ENCODE measurements around the gene SATL1. TPM values are rescaled to one million over a fixed set of nuclear protein-coding genes. Genes with fewer than 3 reads are reported as not detected.
"Not testable (repeated sequence)": the region's sequence is repeated elsewhere in the genome, so short reads cannot be mapped to it uniquely, and the experiment has no call there.

SATL1 gene
- total and polyA plus RNA-seq, 2 of the 13 experiments (the other 11 are each of a cell fraction or from before 2014, with no cell fraction given), result not detected

DNA sequence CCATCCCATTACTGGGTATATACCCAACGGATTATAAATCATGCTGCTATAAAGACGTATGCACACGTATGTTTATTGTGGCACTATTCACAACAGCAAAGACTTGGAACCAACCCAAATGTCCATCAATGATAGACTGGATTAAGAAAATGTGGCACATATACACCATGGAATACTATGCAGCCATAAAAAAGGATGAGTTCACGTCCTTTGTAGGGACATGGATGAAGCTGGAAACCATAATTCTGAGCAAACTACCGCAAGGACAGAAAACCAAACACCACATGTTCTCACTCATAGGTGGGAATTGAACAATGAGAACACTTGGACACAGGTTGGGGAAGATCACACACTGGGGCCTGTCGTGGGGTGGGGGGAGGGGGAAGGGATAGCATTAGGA lies 41.7 kb upstream of the SATL1 start:
- H3K4me1 ChIP-seq (ENCODE audit: insufficient read depth, low read length); ATAC-seq; intact Hi-C loops (cut with micrococcal nuclease; ENCODE audit: unreplicated experiment); POLR2A ChIA-PET; H3K27me3 ChIP-seq (ENCODE audit: control insufficient read depth in 1 of 2, insufficient read depth in 2 of 2, low read length in 2 of 2); CTCF ChIA-PET (ENCODE audit: low intra/inter-chr PET ratio, low total read pairs); DNase-seq (ENCODE audit: low spot score); H3K9ac ChIP-seq (ENCODE audit: insufficient read depth, low read depth, low read length); H3K36me3 ChIP-seq (replicated peaks in 1 of 2; ENCODE audit: control insufficient read depth in 1 of 2, insufficient read depth in 2 of 2, low read length in 2 of 2); H3K4me3 ChIP-seq (replicated peaks in 1 of 3; ENCODE audit: insufficient read depth in 1 of 3, low read depth in 2 of 3, low read length in 3 of 3); H2AFZ ChIP-seq (ENCODE audit: low read length); in situ Hi-C loops (cut with HindIII; ENCODE audit: extremely low pct_ligation_motif_present, low pct_unique_long_range_greater_than_20kb); H3K4me2 ChIP-seq (ENCODE audit: low read depth, low read length); H3K79me2 ChIP-seq (ENCODE audit: insufficient read depth, low read length); H4K20me1 ChIP-seq (ENCODE audit: insufficient read depth, low read length); BruUV-seq (replicated peaks); H3K27ac ChIP-seq (ENCODE audit: extremely low read length, insufficient read depth, low read length); H3K9me3 ChIP-seq (ENCODE audit: low read length); FAIRE-seq: not testable (repeated sequence)
- 60% methylated on average over 5 of the region's 6 CpGs for WGBS (ENCODE audit: low lambda C conversion rate)

DNA sequence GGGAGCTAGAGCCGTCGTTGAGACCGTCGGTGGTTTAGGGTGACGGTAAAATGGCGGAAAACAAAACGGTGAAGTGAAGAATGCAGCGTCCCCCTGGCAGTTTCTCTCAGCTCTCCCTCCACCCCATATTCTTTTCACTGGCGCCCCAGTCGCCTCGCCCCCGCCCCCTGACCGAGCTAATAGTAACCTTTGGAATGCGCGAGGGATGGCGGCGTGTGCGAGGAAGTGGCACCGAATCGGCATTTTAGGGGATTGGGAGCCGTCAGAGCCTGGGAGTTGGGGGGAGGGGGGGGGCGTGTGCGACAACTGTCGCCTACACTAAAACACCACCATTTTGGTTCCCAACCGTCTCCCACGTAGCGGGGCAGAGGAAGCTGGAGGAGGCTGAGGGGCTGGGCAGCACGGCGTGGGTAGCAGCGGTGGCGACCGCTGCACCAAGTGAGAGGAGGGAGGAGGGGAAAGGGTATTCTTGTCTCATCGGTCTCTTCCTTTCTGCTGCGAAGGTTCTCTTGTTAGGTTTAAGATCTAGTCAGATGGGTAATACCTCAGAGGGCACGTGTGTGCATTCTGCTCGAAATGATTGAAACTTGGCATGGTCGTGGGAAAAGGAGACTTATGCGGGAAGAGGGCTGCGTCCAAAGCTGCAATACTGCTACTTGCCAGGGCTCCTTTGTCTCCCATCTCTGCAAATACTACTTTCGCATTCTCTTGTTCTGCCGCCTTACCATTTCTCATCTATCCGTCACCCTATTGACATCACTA lies 1.1 kb upstream of the SATL1 start:
- Histone ChIP-seq H4K20me1 (ENCODE audit: insufficient read depth, low read length) (no peaks in the 10 kb centered on the region), H3K4me2 (ENCODE audit: low read depth, low read length) (peak overlapping the region; percentile 74), H3K4me3 (replicated peaks in 1 of 3; ENCODE audit: insufficient read depth in 1 of 3, low read depth in 2 of 3, low read length in 3 of 3) (peak overlapping the region; percentile 75 to 84 (median 78)), H3K4me1 (ENCODE audit: insufficient read depth, low read length) (no peaks in the 10 kb centered on the region), H3K9me3 (ENCODE audit: low read length) (no peaks in the 10 kb centered on the region), H3K27ac (ENCODE audit: extremely low read length, insufficient read depth, low read length) (peak overlapping the region; percentile 60), H3K27me3 (ENCODE audit: control insufficient read depth in 1 of 2, insufficient read depth in 2 of 2, low read length in 2 of 2) (no peaks in the 10 kb centered on the region; a peak in 1 of 5 replicates), H3K79me2 (ENCODE audit: insufficient read depth, low read length) (no peaks in the 10 kb centered on the region), H2AFZ (ENCODE audit: low read length) (peak overlapping the region; percentile 54), H3K36me3 (replicated peaks in 1 of 2; ENCODE audit: control insufficient read depth in 1 of 2, insufficient read depth in 2 of 2, low read length in 2 of 2) (no peaks in the 10 kb centered on the region), H3K9ac (ENCODE audit: insufficient read depth, low read depth, low read length) (peak overlapping the region; percentile 74)
- BruUV-seq (replicated peaks), result no TSS peak
- in situ Hi-C loops (cut with HindIII; ENCODE audit: extremely low pct_ligation_motif_present, low pct_unique_long_range_greater_than_20kb), result no loop called here
- CTCF ChIA-PET (ENCODE audit: low intra/inter-chr PET ratio, low total read pairs), result no interaction called here
- POLR2A ChIA-PET, result interaction anchor here (1.2 kb wide), 1 partner anchor 27 kb away, joined by 3 read pairs; no protein-coding TSS in a partner anchor
- intact Hi-C loops (cut with micrococcal nuclease; ENCODE audit: unreplicated experiment), result no loop called here
- DNase-seq (ENCODE audit: low spot score) (no peak), FAIRE-seq (no peak), ATAC-seq (peak; percentile 80)
- 5% methylated on average over 10 of the region's 42 CpGs for WGBS (ENCODE audit: low lambda C conversion rate)
- TF ChIP-seq ZNF235 (CRISPR knock-in tag; IDR thresholded peaks at IDR 0.05; ENCODE audit: borderline replicate concordance) (no peak), CSRNP2 (CRISPR knock-in tag; conservative IDR thresholded peaks at IDR 0.05; ENCODE audit: low read depth) (no peak), ZNF761 (CRISPR knock-in tag; conservative IDR thresholded peaks at IDR 0.05) (no peak), ZNF484 (CRISPR knock-in tag; IDR thresholded peaks at IDR 0.05; ENCODE audit: borderline replicate concordance, low read depth) (no peak), GATAD1 (CRISPR knock-in tag; IDR thresholded peaks at IDR 0.05) (no peak), MLXIP (CRISPR knock-in tag; IDR thresholded peaks at IDR 0.05; ENCODE audit: borderline replicate concordance) (no peak), STAG1 (CRISPR knock-in tag; IDR thresholded peaks at IDR 0.05) (no peak), HNRNPLL (IDR thresholded peaks at IDR 0.05; ENCODE audit: low read depth, low read length, poor library complexity, severe bottlenecking) (peak; percentile 13), RFX3 (CRISPR knock-in tag; IDR thresholded peaks at IDR 0.05) (no peak)
- TF ChIP-seq, protein P1, sequence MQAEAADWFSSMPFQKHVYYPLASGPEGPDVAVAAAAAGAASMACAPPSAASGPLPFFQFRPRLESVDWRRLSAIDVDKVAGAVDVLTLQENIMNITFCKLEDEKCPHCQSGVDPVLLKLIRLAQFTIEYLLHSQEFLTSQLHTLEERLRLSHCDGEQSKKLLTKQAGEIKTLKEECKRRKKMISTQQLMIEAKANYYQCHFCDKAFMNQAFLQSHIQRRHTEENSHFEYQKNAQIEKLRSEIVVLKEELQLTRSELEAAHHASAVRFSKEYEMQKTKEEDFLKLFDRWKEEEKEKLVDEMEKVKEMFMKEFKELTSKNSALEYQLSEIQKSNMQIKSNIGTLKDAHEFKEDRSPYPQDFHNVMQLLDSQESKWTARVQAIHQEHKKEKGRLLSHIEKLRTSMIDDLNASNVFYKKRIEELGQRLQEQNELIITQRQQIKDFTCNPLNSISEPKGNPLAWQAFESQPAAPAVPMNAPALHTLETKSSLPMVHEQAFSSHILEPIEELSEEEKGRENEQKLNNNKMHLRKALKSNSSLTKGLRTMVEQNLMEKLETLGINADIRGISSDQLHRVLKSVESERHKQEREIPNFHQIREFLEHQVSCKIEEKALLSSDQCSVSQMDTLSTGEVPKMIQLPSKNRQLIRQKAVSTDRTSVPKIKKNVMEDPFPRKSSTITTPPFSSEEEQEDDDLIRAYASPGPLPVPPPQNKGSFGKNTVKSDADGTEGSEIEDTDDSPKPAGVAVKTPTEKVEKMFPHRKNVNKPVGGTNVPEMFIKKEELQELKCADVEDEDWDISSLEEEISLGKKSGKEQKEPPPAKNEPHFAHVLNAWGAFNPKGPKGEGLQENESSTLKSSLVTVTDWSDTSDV (CRISPR knock-in tag; IDR thresholded peaks at IDR 0.05), result no peak

Measured in HepG2 (cell line).